Right renal cortex interstitium (tissue), 3 donors: ENCODE results near the gene ANAPC15. TPM values are rescaled to one million over a fixed set of nuclear protein-coding genes. Genes with fewer than 3 reads are reported as not detected.

Experiments
- DNase-seq, 3 donors: peaks; one replicate each; pipeline ENCODE4 v3.0.0-alpha.2; 2013; ENCODE audit warnings: low read depth in 3 of 3, low spot score in 2 of 3
- polyA plus RNA-seq, 3 donors: library from polyadenylated mRNA; unstranded; fragments of 120-200 nt; gene quantifications; one replicate each; pipeline ENCODE4 v1.2.1, GENCODE V29; 2013; ENCODE audit not compliant: insufficient read length in 3 of 3

Gene ANAPC15
- polyA plus RNA-seq, 3 donors, result 60.8 to 67.2 (median 64.1) TPM

- no peak for DNase-seq
Observed at GRCh38 chr11:72061739-72062396, 50.6 kb downstream of the ANAPC15 start.

Other genes with a start within 250 kb of the ANAPC15 start
- 1 to 10 TPM in 1 of 3 donors, not detected in 2; 1.1 TPM for gene DEFB131B, start 234.2 kb downstream of the ANAPC15 start, polyA plus RNA-seq
- 1 to 10 TPM; 5.6 to 8.1 (median 6.2) TPM for gene XNDC1N, start 184.1 kb downstream of the ANAPC15 start, polyA plus RNA-seq
- 10 to 100 TPM; 46.4 to 46.8 (median 46.4) TPM for gene RNF121, start 183.6 kb downstream of the ANAPC15 start, polyA plus RNA-seq
- 1 to 10 TPM; 5.7 to 9.0 (median 6.2) TPM for gene IL18BP, start 113.8 kb downstream of the ANAPC15 start, polyA plus RNA-seq
- 100 to 1,000 TPM; 234 to 252 (median 235) TPM for gene NUMA1, start 32.2 kb downstream of the ANAPC15 start, polyA plus RNA-seq
- gene LRRC51, start 31.8 kb downstream of the ANAPC15 start, polyA plus RNA-seq, result 10 to 100 TPM; 23.5 to 25.7 (median 25.3) TPM
- 100 to 1,000 TPM; 108 to 125 (median 118) TPM for gene LAMTOR1, start 9.4 kb downstream of the ANAPC15 start, polyA plus RNA-seq
- not detected for gene TOMT, start 6.8 kb downstream of the ANAPC15 start, polyA plus RNA-seq
- 1 to 10 TPM; 1.6 to 2.8 (median 1.9) TPM for gene FOLR3, start 23.0 kb upstream of the ANAPC15 start, polyA plus RNA-seq
- 10 to 100 TPM; 50.6 to 57.0 (median 53.7) TPM for gene FOLR1, start 79.4 kb upstream of the ANAPC15 start, polyA plus RNA-seq
- 10 to 100 TPM in 1 of 3 donors, 1 to 10 TPM in 2; 9.6 to 10.8 (median 9.7) TPM for gene FOLR2, start 104.1 kb upstream of the ANAPC15 start, polyA plus RNA-seq
- 100 to 1,000 TPM; 132 to 144 (median 137) TPM for gene INPPL1, start 112.1 kb upstream of the ANAPC15 start, polyA plus RNA-seq
- not detected for gene PHOX2A, start 131.5 kb upstream of the ANAPC15 start, polyA plus RNA-seq